GM23338 (cell line): ENCODE measurements around the gene VDAC1. TPM values are rescaled to one million over a fixed set of nuclear protein-coding genes. Genes with fewer than 3 reads are reported as not detected.

Experiments
- ATAC-seq: fragments of 200-7000 bp; cut with Tn5 transposase; 3 replicates; pipeline ENCODE4 v1.9.1; 2020
- DNase-seq: peaks from one replicate; pipeline ENCODE4 v3.0.0-alpha.2; 2015; ENCODE audit warnings: low spot score
- H2AFZ ChIP-seq: fragments of 200-600 bp; sonication (generic); 2 replicates; pipeline ENCODE4 v1.8.0; 2016; ENCODE audit warnings: antibody characterized with exemption, mild to moderate bottlenecking, moderate library complexity
- H3F3A ChIP-seq: fragments of 200-600 bp; sonication (generic); replicated peaks from 2 replicates; pipeline ENCODE4 v1.8.0; 2017; ENCODE audit warnings: antibody characterized with exemption, mixed run types, low read depth
- H3K27ac ChIP-seq: fragments of 200-600 bp; sonication (generic); 2 replicates; pipeline ENCODE4 v1.6.1; 2016; ENCODE audit warnings: low read depth
- H3K27me3 ChIP-seq: fragments of 200-600 bp; sonication (generic); 2 replicates; pipeline ENCODE4 v1.8.0; 2016; ENCODE audit warnings: mild to moderate bottlenecking, mixed run types, moderate library complexity; ENCODE audit not compliant: insufficient read depth
- H3K36me3 ChIP-seq: fragments of 200-600 bp; sonication (generic); 2 replicates; pipeline ENCODE4 v1.8.0; 2016; ENCODE audit warnings: mild to moderate bottlenecking; ENCODE audit not compliant: insufficient read depth
- H3K4me1 ChIP-seq: fragments of 200-600 bp; sonication (generic); 2 replicates; pipeline ENCODE4 v1.8.0; 2016; ENCODE audit warnings: mild to moderate bottlenecking, moderate library complexity; ENCODE audit not compliant: insufficient read depth
- H3K4me2 ChIP-seq: fragments of 200-600 bp; sonication (generic); 2 replicates; pipeline ENCODE4 v1.7.1; 2017; ENCODE audit warnings: mixed run types
- H3K4me3 ChIP-seq: fragments of 200-600 bp; sonication (generic); 2 replicates; pipeline ENCODE4 v1.6.1; 2016; ENCODE audit warnings: mixed run types
- H3K79me2 ChIP-seq: fragments of 200-600 bp; sonication (generic); replicated peaks from 2 replicates; pipeline ENCODE4 v1.8.0; 2017; ENCODE audit warnings: mild to moderate bottlenecking; ENCODE audit not compliant: insufficient read depth
- H3K9me2 ChIP-seq: fragments of 200-600 bp; sonication (generic); 2 replicates; pipeline ENCODE4 v1.8.0; 2017; ENCODE audit not compliant: insufficient read depth
- H4K20me1 ChIP-seq: fragments of 200-600 bp; sonication (generic); replicated peaks from 2 replicates; pipeline ENCODE4 v1.8.0; 2017; ENCODE audit warnings: mild to moderate bottlenecking; ENCODE audit not compliant: insufficient read depth
- H3K27ac Mint-ChIP-seq: 2 replicates; pipeline ENCODE4 v1.8.0; 2020; ENCODE audit warnings: inconsistent platforms, mild to moderate bottlenecking, moderate library complexity, mixed read lengths
- H3K27me3 Mint-ChIP-seq: 3 replicates; pipeline ENCODE4 v1.8.0; 2022; ENCODE audit warnings: low read depth, mild to moderate bottlenecking, moderate library complexity, mixed read lengths, inconsistent platforms; ENCODE audit not compliant: insufficient read depth, poor library complexity
- H3K36me3 Mint-ChIP-seq: 3 replicates; pipeline ENCODE4 v1.8.0; 2021; ENCODE audit warnings: low read depth, mild to moderate bottlenecking, inconsistent platforms, moderate library complexity, mixed read lengths
- H3K4me1 Mint-ChIP-seq: 3 replicates; pipeline ENCODE4 v1.8.0; 2020; ENCODE audit warnings: mild to moderate bottlenecking, inconsistent platforms, mixed read lengths
- H3K4me3 Mint-ChIP-seq: 3 replicates; pipeline ENCODE4 v1.8.0; 2021; ENCODE audit warnings: moderate library complexity, mild to moderate bottlenecking, inconsistent platforms, mixed read lengths
- H3K9me3 Mint-ChIP-seq: 3 replicates; pipeline ENCODE4 v1.8.0; 2020; ENCODE audit warnings: moderate library complexity, mild to moderate bottlenecking, inconsistent platforms, mixed read lengths
- EZH2phosphoT487 ChIP-seq: fragments of 200-600 bp; sonication (generic); IDR thresholded peaks from one replicate; pipeline ENCODE4 v1.8.1; 2018; ENCODE audit warnings: antibody characterized with exemption; ENCODE audit not compliant: unreplicated experiment
- JUNB ChIP-seq: IDR thresholded peaks from one replicate; pipeline ENCODE4 v1.6.1; 2016; ENCODE audit warnings: antibody characterized with exemption; ENCODE audit not compliant: unreplicated experiment
- NANOG ChIP-seq: IDR thresholded peaks from 2 replicates; pipeline ENCODE4 v1.6.1; 2016; ENCODE audit warnings: antibody characterized with exemption, borderline replicate concordance
- POLR2AphosphoS5 ChIP-seq: IDR thresholded peaks from 2 replicates; pipeline ENCODE4 v1.6.1; 2016; ENCODE audit warnings: antibody characterized with exemption, low read depth
- STAT1 ChIP-seq: IDR thresholded peaks from one replicate; pipeline ENCODE4 v1.6.1; 2016; ENCODE audit warnings: antibody characterized with exemption; ENCODE audit not compliant: unreplicated experiment
- ZNF331 ChIP-seq: fragments of 250-450 bp; sonication (Bioruptor Pico); IDR thresholded peaks from 2 replicates; pipeline ENCODE4 v1.5.0; 2020; ENCODE audit warnings: low read depth, mild to moderate bottlenecking, moderate library complexity
- polyA plus RNA-seq: library from polyadenylated mRNA; unstranded; fragments of >200 nt; fragmentation: Nextera tagmentation; extraction: Ambion mirVana; gene quantifications from 2 replicates; pipeline ENCODE4 v1.2.1, GENCODE V29; 2016
- total RNA-seq: library from RNA; depleted of rRNA; stranded (reverse); fragments of >200 nt; shearing (Covaris generic); gene quantifications from 2 replicates; pipeline ENCODE4 v1.2.3, GENCODE V29; 2014
- TF ChIP-seq, protein P1 (sequence below): IDR thresholded peaks from 2 replicates; pipeline ENCODE4 v1.6.1; 2016; ENCODE audit warnings: antibody characterized with exemption
- TF ChIP-seq, protein P2 (sequence below): fragments of 250-450 bp; sonication (Bioruptor Pico); IDR thresholded peaks from 2 replicates; pipeline ENCODE4 v1.5.0; 2020; ENCODE audit warnings: mild to moderate bottlenecking, moderate library complexity
- TF ChIP-seq, protein P3 (sequence below), 2 experiments: fragments of 200-600 bp in 1 of 2; sonication (generic) in 1 of 2; conservative IDR thresholded peaks; 2 replicates each; pipeline versions ENCODE4 v1.5.1 to v1.6.1; 2016 to 2017; ENCODE audit warnings: antibody characterized with exemption in 2 of 2, low read depth in 2 of 2, mild to moderate bottlenecking in 2 of 2, moderate library complexity in 1 of 2

Gene VDAC1
- total and polyA plus RNA-seq, 2 experiments from 2014 or later, result 300 to 329 TPM

DNA sequence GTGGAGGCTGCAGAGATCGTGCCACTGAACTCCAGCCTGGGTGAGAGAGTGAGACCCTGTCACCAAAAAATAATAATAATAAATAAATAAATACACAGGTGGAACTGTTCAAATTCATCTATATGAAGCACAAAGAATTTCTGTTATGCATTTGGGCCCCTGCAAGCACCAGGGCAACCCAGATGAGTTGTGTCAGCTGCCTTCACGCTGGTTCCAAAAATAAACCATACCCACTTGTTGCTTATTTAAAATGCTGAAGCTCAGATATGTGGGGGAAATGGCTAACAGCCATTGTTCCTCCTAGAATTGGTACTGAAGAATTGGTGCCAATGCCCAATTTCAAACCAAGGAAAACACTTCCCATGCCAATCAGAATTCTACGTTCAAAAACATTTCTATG is 25.8 kb downstream of the VDAC1 start:
- Histone ChIP-seq H3K36me3 (peaks cover 44% of the 10 kb centered on the region), H3K79me2 (peaks cover 35% of the 10 kb centered on the region), H3F3A (no peaks in the 10 kb centered on the region; the same call in 1 of the 2 replicates), H3K4me1 (peaks cover 12% of the 10 kb centered on the region; the same call in 1 of the 2 replicates), H4K20me1 (peaks cover 19% of the 10 kb centered on the region), H3K27ac (no peak overlapping the region), H3K27me3 (no peaks in the 10 kb centered on the region), H3K4me3 (no peak overlapping the region), H2AFZ (no peak overlapping the region), H3K4me2 (no peak overlapping the region), H3K9me2 (no peaks in the 10 kb centered on the region)
- H3K27ac Mint-ChIP-seq, result no peak overlapping the region
- DNase-seq, result no peak
- no peaks in the 10 kb centered on the region for H3K27me3 Mint-ChIP-seq
- H3K9me3 Mint-ChIP-seq, result no peaks in the 10 kb centered on the region
- TF ChIP-seq, protein P1, sequence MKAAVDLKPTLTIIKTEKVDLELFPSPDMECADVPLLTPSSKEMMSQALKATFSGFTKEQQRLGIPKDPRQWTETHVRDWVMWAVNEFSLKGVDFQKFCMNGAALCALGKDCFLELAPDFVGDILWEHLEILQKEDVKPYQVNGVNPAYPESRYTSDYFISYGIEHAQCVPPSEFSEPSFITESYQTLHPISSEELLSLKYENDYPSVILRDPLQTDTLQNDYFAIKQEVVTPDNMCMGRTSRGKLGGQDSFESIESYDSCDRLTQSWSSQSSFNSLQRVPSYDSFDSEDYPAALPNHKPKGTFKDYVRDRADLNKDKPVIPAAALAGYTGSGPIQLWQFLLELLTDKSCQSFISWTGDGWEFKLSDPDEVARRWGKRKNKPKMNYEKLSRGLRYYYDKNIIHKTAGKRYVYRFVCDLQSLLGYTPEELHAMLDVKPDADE, result no peak
- TF ChIP-seq POLR2AphosphoS5 (no peak), STAT1 (no peak)
- TF ChIP-seq, protein P2, sequence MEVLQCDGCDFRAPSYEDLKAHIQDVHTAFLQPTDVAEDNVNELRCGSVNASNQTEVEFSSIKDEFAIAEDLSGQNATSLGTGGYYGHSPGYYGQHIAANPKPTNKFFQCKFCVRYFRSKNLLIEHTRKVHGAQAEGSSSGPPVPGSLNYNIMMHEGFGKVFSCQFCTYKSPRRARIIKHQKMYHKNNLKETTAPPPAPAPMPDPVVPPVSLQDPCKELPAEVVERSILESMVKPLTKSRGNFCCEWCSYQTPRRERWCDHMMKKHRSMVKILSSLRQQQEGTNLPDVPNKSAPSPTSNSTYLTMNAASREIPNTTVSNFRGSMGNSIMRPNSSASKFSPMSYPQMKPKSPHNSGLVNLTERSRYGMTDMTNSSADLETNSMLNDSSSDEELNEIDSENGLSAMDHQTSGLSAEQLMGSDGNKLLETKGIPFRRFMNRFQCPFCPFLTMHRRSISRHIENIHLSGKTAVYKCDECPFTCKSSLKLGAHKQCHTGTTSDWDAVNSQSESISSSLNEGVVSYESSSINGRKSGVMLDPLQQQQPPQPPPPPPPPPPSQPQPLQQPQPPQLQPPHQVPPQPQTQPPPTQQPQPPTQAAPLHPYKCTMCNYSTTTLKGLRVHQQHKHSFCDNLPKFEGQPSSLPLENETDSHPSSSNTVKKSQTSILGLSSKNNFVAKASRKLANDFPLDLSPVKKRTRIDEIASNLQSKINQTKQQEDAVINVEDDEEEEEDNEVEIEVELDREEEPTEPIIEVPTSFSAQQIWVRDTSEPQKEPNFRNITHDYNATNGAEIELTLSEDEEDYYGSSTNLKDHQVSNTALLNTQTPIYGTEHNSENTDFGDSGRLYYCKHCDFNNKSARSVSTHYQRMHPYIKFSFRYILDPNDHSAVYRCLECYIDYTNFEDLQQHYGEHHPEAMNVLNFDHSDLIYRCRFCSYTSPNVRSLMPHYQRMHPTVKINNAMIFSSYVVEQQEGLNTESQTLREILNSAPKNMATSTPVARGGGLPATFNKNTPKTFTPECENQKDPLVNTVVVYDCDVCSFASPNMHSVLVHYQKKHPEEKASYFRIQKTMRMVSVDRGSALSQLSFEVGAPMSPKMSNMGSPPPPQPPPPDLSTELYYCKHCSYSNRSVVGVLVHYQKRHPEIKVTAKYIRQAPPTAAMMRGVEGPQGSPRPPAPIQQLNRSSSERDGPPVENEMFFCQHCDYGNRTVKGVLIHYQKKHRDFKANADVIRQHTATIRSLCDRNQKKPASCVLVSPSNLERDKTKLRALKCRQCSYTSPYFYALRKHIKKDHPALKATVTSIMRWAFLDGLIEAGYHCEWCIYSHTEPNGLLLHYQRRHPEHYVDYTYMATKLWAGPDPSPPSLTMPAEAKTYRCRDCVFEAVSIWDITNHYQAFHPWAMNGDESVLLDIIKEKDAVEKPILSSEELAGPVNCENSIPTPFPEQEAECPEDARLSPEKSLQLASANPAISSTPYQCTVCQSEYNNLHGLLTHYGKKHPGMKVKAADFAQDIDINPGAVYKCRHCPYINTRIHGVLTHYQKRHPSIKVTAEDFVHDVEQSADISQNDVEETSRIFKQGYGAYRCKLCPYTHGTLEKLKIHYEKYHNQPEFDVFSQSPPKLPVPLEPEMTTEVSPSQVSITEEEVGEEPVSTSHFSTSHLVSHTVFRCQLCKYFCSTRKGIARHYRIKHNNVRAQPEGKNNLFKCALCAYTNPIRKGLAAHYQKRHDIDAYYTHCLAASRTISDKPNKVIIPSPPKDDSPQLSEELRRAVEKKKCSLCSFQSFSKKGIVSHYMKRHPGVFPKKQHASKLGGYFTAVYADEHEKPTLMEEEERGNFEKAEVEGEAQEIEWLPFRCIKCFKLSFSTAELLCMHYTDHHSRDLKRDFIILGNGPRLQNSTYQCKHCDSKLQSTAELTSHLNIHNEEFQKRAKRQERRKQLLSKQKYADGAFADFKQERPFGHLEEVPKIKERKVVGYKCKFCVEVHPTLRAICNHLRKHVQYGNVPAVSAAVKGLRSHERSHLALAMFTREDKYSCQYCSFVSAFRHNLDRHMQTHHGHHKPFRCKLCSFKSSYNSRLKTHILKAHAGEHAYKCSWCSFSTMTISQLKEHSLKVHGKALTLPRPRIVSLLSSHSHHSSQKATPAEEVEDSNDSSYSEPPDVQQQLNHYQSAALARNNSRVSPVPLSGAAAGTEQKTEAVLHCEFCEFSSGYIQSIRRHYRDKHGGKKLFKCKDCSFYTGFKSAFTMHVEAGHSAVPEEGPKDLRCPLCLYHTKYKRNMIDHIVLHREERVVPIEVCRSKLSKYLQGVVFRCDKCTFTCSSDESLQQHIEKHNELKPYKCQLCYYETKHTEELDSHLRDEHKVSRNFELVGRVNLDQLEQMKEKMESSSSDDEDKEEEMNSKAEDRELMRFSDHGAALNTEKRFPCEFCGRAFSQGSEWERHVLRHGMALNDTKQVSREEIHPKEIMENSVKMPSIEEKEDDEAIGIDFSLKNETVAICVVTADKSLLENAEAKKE (CRISPR knock-in tag), result no peak
- ATAC-seq, result no peak
- peaks cover 83% of the 10 kb centered on the region for H3K36me3 Mint-ChIP-seq
- peaks cover 6% of the 10 kb centered on the region; the same call in 2 of the 3 replicates for H3K4me1 Mint-ChIP-seq
- H3K4me3 Mint-ChIP-seq, result no peak overlapping the region

DNA sequence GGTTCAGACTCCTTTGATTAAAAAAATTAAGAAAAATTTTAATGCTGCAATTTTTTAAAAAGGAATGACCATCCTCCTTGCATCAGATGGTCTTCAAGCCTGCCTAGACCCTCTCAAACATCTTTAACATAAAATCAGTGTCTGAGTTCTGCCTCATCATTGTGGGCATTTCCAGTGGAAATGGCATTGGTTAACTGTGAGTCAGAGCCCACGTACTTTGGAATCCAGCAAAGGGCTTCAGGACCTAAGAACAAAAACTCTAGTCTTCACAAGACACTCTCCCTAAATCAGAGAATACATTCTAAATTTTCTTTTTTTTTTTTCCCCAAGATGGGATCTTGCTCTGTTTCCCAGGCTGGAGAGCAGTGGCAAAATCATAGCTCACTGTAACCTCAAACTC is 26.9 kb downstream of the VDAC1 start:
- H3K36me3 ChIP-seq, result peaks cover 47% of the 10 kb centered on the region
- no peak overlapping the region for H2AFZ ChIP-seq
- H3K79me2 ChIP-seq, result peaks cover 27% of the 10 kb centered on the region
- no peak overlapping the region for H3K27ac Mint-ChIP-seq
- peaks cover 4% of the 10 kb centered on the region; the same call in 1 of the 2 replicates for H3F3A ChIP-seq
- TF ChIP-seq EZH2phosphoT487 (no peak), JUNB (no peak), NANOG (no peak), ZNF331 (no peak), POLR2AphosphoS5 (no peak)
- TF ChIP-seq, protein P1, result no peak
- TF ChIP-seq, protein P3, sequence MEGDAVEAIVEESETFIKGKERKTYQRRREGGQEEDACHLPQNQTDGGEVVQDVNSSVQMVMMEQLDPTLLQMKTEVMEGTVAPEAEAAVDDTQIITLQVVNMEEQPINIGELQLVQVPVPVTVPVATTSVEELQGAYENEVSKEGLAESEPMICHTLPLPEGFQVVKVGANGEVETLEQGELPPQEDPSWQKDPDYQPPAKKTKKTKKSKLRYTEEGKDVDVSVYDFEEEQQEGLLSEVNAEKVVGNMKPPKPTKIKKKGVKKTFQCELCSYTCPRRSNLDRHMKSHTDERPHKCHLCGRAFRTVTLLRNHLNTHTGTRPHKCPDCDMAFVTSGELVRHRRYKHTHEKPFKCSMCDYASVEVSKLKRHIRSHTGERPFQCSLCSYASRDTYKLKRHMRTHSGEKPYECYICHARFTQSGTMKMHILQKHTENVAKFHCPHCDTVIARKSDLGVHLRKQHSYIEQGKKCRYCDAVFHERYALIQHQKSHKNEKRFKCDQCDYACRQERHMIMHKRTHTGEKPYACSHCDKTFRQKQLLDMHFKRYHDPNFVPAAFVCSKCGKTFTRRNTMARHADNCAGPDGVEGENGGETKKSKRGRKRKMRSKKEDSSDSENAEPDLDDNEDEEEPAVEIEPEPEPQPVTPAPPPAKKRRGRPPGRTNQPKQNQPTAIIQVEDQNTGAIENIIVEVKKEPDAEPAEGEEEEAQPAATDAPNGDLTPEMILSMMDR (conservative IDR thresholded peaks at IDR 0.05; ENCODE audit: low read depth in 2 of 2), result no peak
- no peaks in the 10 kb centered on the region for H3K9me3 Mint-ChIP-seq
- peaks cover 6% of the 10 kb centered on the region; the same call in 2 of the 3 replicates for H3K4me1 Mint-ChIP-seq
- no peak for DNase-seq
- no peak for ATAC-seq
- H3K27ac ChIP-seq, result peak overlapping the region; percentile 48
- no peaks in the 10 kb centered on the region for H3K27me3 ChIP-seq
- peaks cover 23% of the 10 kb centered on the region for H4K20me1 ChIP-seq
- no peak overlapping the region for H3K4me2 ChIP-seq
- no peak overlapping the region for H3K4me3 ChIP-seq
- no peak overlapping the region for H3K4me3 Mint-ChIP-seq
- H3K27me3 Mint-ChIP-seq, result no peaks in the 10 kb centered on the region
- peaks cover 86% of the 10 kb centered on the region for H3K36me3 Mint-ChIP-seq
- no peaks in the 10 kb centered on the region for H3K9me2 ChIP-seq
- peaks cover 12% of the 10 kb centered on the region; the same call in 1 of the 2 replicates for H3K4me1 ChIP-seq
